GM12878 (cell line): ENCODE measurements around the gene MFSD12. TPM values are rescaled to one million over a fixed set of nuclear protein-coding genes. Genes with fewer than 3 reads are reported as not detected.

ENCODE experiments used
- ATAC-seq: fragments of 200-7000 bp; cut with Tn5 transposase; 3 replicates; pipeline ENCODE4 v1.9.1; 2020; ENCODE audit warnings: mild to moderate bottlenecking, moderate library complexity
- BruUV-seq: library from RNA; stranded (reverse); fragments of 400-500 nt; replicated peaks from 2 replicates; lab custom pipeline; 2021; lab: Mats Ljungman, UMichigan
- CTCF ChIA-PET: fragments of 300-600 bp; sonication (Branson Sonifier 250); formaldehyde crosslinking; extraction: SDS; loops from one replicate; lab custom pipeline; 2021; ENCODE audit warnings: inconsistent platforms; lab: Yijun Ruan, JAX
- POLR2A ChIA-PET: fragments of 350-600 bp; formaldehyde crosslinking; extraction: SDS; loops from one replicate; lab custom pipeline; 2021; ENCODE audit warnings: inconsistent platforms; lab: Charles Lee
- RAD21 ChIA-PET: fragments of 300-600 bp; sonication (Branson Sonifier 250); formaldehyde crosslinking; loops from one replicate; lab custom pipeline; 2023; ENCODE audit warnings: antibody characterized with exemption; ENCODE audit not compliant: unreplicated experiment; lab: Charles Lee
- SMC1A ChIA-PET: fragments of 300-600 bp; sonication (Branson Sonifier 250); formaldehyde crosslinking; loops from one replicate; lab custom pipeline; 2023; ENCODE audit not compliant: unreplicated experiment, uncharacterized antibody; lab: Charles Lee
- DNase-seq: peaks from one replicate; pipeline ENCODE4 v3.0.0-alpha.2; 2011; ENCODE audit warnings: low read depth, low spot score
- FAIRE-seq: peaks from 3 replicates; lab custom pipeline; 2011; peaks lifted over from hg19 to GRCh38; lab: Jason Lieb, UNC
- H2AFZ ChIP-seq: 2 replicates; pipeline ENCODE4 v1.6.0; 2011; ENCODE audit warnings: low read depth, low read length, control low read depth; ENCODE audit not compliant: control insufficient read depth
- H3K27ac ChIP-seq: 2 replicates; pipeline ENCODE4 v1.5.1; 2011; ENCODE audit warnings: control low read depth; ENCODE audit not compliant: control insufficient read depth, insufficient read depth
- H3K27me3 ChIP-seq, 2 experiments: replicated peaks in 1 of 2; 2 replicates each; pipeline versions ENCODE4 v1.6.0 to v1.6.1; 2011; ENCODE audit warnings: low read length in 1 of 2; ENCODE audit not compliant: control insufficient read depth in 2 of 2, insufficient read depth in 2 of 2
- H3K36me3 ChIP-seq, 2 experiments: 2 replicates each; pipeline ENCODE4 v1.5.1; 2011; ENCODE audit warnings: low read length in 1 of 2; ENCODE audit not compliant: control insufficient read depth in 2 of 2, insufficient read depth in 2 of 2
- H3K4me1 ChIP-seq: 2 replicates; pipeline ENCODE4 v1.6.1; 2011; ENCODE audit warnings: mild to moderate bottlenecking, low read length, moderate library complexity, mixed read lengths; ENCODE audit not compliant: control insufficient read depth, insufficient read depth
- H3K4me2 ChIP-seq: 2 replicates; pipeline ENCODE4 v1.6.0; 2011; ENCODE audit warnings: control low read depth; ENCODE audit not compliant: control insufficient read depth, insufficient read depth
- H3K4me3 ChIP-seq: fragments of 200-600 bp; sonication (generic); 2 replicates; pipeline ENCODE4 v1.5.1; 2016
- H3K79me2 ChIP-seq: 2 replicates; pipeline ENCODE4 v1.6.0; 2011; ENCODE audit warnings: low read length; ENCODE audit not compliant: control insufficient read depth, insufficient read depth
- H3K9ac ChIP-seq: 2 replicates; pipeline ENCODE4 v1.8.0; 2011; ENCODE audit warnings: low read length, control low read depth, mixed read lengths; ENCODE audit not compliant: control insufficient read depth, insufficient read depth
- H3K9me3 ChIP-seq: replicated peaks from 3 replicates; pipeline ENCODE4 v1.5.1; 2011; ENCODE audit warnings: mild to moderate bottlenecking, low read length; ENCODE audit not compliant: control insufficient read depth, insufficient read depth
- H4K20me1 ChIP-seq: 2 replicates; pipeline ENCODE4 v1.6.0; 2011; ENCODE audit not compliant: control insufficient read depth, insufficient read depth
- BMI1 ChIP-seq: fragments of 450-650 bp; IDR thresholded peaks from 2 replicates; pipeline ENCODE4 v1.6.1; 2016; ENCODE audit warnings: mild to moderate bottlenecking, moderate library complexity, borderline replicate concordance
- CREB1 ChIP-seq: IDR thresholded peaks from 2 replicates; pipeline ENCODE4 v1.6.1; 2012; ENCODE audit warnings: low read depth, mild to moderate bottlenecking, inconsistent platforms
- CTCF ChIP-seq, 3 experiments: IDR thresholded peaks in 2 of 3; conservative IDR thresholded peaks in 1 of 3; 2 replicates each; pipeline ENCODE4 v1.5.1; 2011; ENCODE audit warnings: low read depth in 3 of 3, low read length in 3 of 3, mild to moderate bottlenecking in 3 of 3, control low read depth in 2 of 3, moderate library complexity in 2 of 3, inconsistent platforms in 1 of 3, mixed read lengths in 1 of 3; ENCODE audit not compliant: control insufficient read depth in 2 of 3, insufficient read depth in 1 of 3; ENCODE audit errors: extremely low read depth in 1 of 3
- HDAC2 ChIP-seq: fragments of 200-600 bp; sonication (generic); IDR thresholded peaks from 2 replicates; pipeline ENCODE4 v1.6.1; 2017
- KDM1A ChIP-seq: fragments of 200-600 bp; sonication (generic); IDR thresholded peaks from 2 replicates; pipeline ENCODE4 v1.6.1; 2016; ENCODE audit warnings: borderline replicate concordance
- MLLT1 ChIP-seq: fragments of 450-650 bp; IDR thresholded peaks from 2 replicates; pipeline ENCODE4 v1.6.1; 2016; ENCODE audit warnings: mild to moderate bottlenecking
- MTA2 ChIP-seq: fragments of 450-650 bp; IDR thresholded peaks from 2 replicates; pipeline ENCODE4 v1.6.1; 2016; ENCODE audit warnings: low read depth, mild to moderate bottlenecking, moderate library complexity
- NFXL1 ChIP-seq: fragments of 450-650 bp; IDR thresholded peaks from 2 replicates; pipeline ENCODE4 v1.6.1; 2017; ENCODE audit warnings: antibody characterized with exemption, mild to moderate bottlenecking, borderline replicate concordance
- NR2C1 ChIP-seq: fragments of 450-650 bp; IDR thresholded peaks from 2 replicates; pipeline ENCODE4 v1.6.1; 2017; ENCODE audit warnings: antibody characterized with exemption, mild to moderate bottlenecking, moderate library complexity
- NR2C2 ChIP-seq: IDR thresholded peaks from 2 replicates; pipeline ENCODE4 v1.6.1; 2011; ENCODE audit warnings: borderline replicate concordance, low read depth; ENCODE audit not compliant: control insufficient read depth, insufficient read length
- NR2F1 ChIP-seq: fragments of 450-650 bp; conservative IDR thresholded peaks from 2 replicates; pipeline ENCODE4 v1.6.1; 2017; ENCODE audit warnings: mild to moderate bottlenecking
- POLR2A ChIP-seq: IDR thresholded peaks from 2 replicates; pipeline ENCODE4 v1.6.1; 2011; ENCODE audit warnings: low read depth, mild to moderate bottlenecking, low read length
- RFX5 ChIP-seq: IDR thresholded peaks from 2 replicates; pipeline ENCODE4 v1.6.1; 2011; ENCODE audit warnings: low read depth, low read length, improper control_type of control experiment
- SMARCA5 ChIP-seq: fragments of 450-650 bp; IDR thresholded peaks from 2 replicates; pipeline ENCODE4 v1.6.1; 2017; ENCODE audit warnings: mild to moderate bottlenecking
- SMC3 ChIP-seq: IDR thresholded peaks from 2 replicates; pipeline ENCODE4 v1.6.1; 2011; ENCODE audit warnings: low read length, improper control_type of control experiment, borderline replicate concordance
- SRF ChIP-seq, 2 experiments: IDR thresholded peaks; 2 replicates each; pipeline ENCODE4 v1.6.1; 2011; ENCODE audit warnings: low read depth in 2 of 2, low read length in 2 of 2, mild to moderate bottlenecking in 1 of 2, moderate library complexity in 1 of 2
- USF2 ChIP-seq: IDR thresholded peaks from 2 replicates; pipeline ENCODE4 v1.6.1; 2011; ENCODE audit warnings: low read depth, low read length, improper control_type of control experiment, borderline replicate concordance
- ZBED1 ChIP-seq: IDR thresholded peaks from 2 replicates; pipeline ENCODE4 v1.6.1; 2016; ENCODE audit warnings: borderline replicate concordance
- ZNF207 ChIP-seq: fragments of 450-650 bp; IDR thresholded peaks from 2 replicates; pipeline ENCODE4 v1.6.1; 2014; ENCODE audit warnings: antibody characterized with exemption, mild to moderate bottlenecking, borderline replicate concordance
- ZNF217 ChIP-seq: fragments of 450-650 bp; IDR thresholded peaks from 2 replicates; pipeline ENCODE4 v1.6.1; 2017; ENCODE audit warnings: antibody characterized with exemption, mild to moderate bottlenecking
- ZSCAN29 ChIP-seq: fragments of 450-650 bp; IDR thresholded peaks from 2 replicates; pipeline ENCODE4 v1.6.1; 2017; ENCODE audit warnings: mild to moderate bottlenecking, moderate library complexity
- WGBS: methylation state at CpG from one replicate; pipeline ENCODE4 v1.1.6; 2016; ENCODE audit warnings: low lambda C conversion rate; ENCODE audit not compliant: insufficient replicate concordance, insufficient coverage; ENCODE audit errors: missing lambda C conversion rate; 5-methylcytosine and 5-hydroxymethylcytosine counted together
- in situ Hi-C: fragments of 300-500 bp; cut with MboI; formaldehyde crosslinking; loops from 9 replicates; pipeline ENCODE4 v1.14.3; 2018; ENCODE audit warnings: mixed read lengths
- intact Hi-C: fragments of 100-400 bp; cut with micrococcal nuclease; formaldehyde crosslinking; loops from one replicate; pipeline ENCODE4 v1.14.2; 2022; ENCODE audit not compliant: unreplicated experiment
- polyA plus RNA-seq, 11 experiments: library from polyadenylated mRNA; depleted of rRNA in 4 of 11; unstranded in 6 of 11; stranded (reverse) in 5 of 11; fragments of >200 nt; fragmentation: Nextera tagmentation in 4 of 11; fragmentation: Illumina TruSeq in 1 of 11; extraction: Ambion mirVana in 4 of 11; extraction: Trizol in 1 of 11; gene quantifications; 1 replicate in 1 of 11; 2 replicates in 10 of 11; pipeline versions ENCODE4 v1.2.1 to v1.2.3, GENCODE V29; 2011 to 2016; ENCODE audit warnings: inconsistent platforms in 2 of 11, missing spikeins in 2 of 11, low read depth in 1 of 11
- total RNA-seq, 4 experiments: library from RNA; depleted of rRNA in 3 of 4; stranded (reverse); fragments of >200 nt in 3 of 4; fragmentation: Illumina TruSeq in 1 of 4; extraction: Trizol in 1 of 4; gene quantifications; 2 replicates each; pipeline versions ENCODE4 v1.2.1 to v1.2.3, GENCODE V29; 2013 to 2021

The MFSD12 gene
- total and polyA plus RNA-seq, 10 of the 15 experiments (the other 5 are each of a cell fraction or from before 2014, with no cell fraction given), result 0.58 to 65.9 (median 16.8) TPM

GRCh38 chr19:3547301-3547731 lies 10.1 kb downstream of the MFSD12 start:
- in situ Hi-C loops, result no loop called here
- peak; percentile 30 to 71 (median 63) for TF ChIP-seq CTCF (IDR thresholded peaks at IDR 0.05 in 2 of 3, conservative IDR thresholded peaks at IDR 0.05 in 1 of 3; ENCODE audit: control insufficient read depth in 2 of 3, extremely low read depth in 1 of 3, insufficient read depth in 1 of 3, low read depth in 3 of 3, low read length in 3 of 3)
- no peak for TF ChIP-seq NFXL1
- no peak for TF ChIP-seq NR2C2
- TF ChIP-seq USF2, result no peak
- no peak for TF ChIP-seq MLLT1
- no peak for TF ChIP-seq BMI1
- no peak; the same call in 1 of the 2 replicates for TF ChIP-seq NR2F1
- peak; percentile 31; the same call in 1 of the 2 replicates for TF ChIP-seq POLR2A
- no peak for TF ChIP-seq CREB1
- no peak for TF ChIP-seq RFX5
- TF ChIP-seq NR2C1, result no peak
- TF ChIP-seq ZNF207, result no peak
- TF ChIP-seq SMC3, result 0 out of 2 replicates have a peak, but pooled peaks have one; percentile 5
- no peak for TF ChIP-seq ZSCAN29
- TF ChIP-seq KDM1A, result no peak
- TF ChIP-seq ZBED1, result no peak
- peak; percentile 68 for TF ChIP-seq SMARCA5
- no peak for TF ChIP-seq MTA2
- TF ChIP-seq ZNF217, result no peak
- TF ChIP-seq SRF (IDR thresholded peaks at IDR 0.05; ENCODE audit: low read depth in 2 of 2, low read length in 2 of 2), result no peak
- TF ChIP-seq HDAC2, result no peak

More at GRCh38 chr19:3547301-3547731, 10.1 kb downstream of the MFSD12 start:
- POLR2A ChIA-PET, result no interaction called here
- no TSS peak for BruUV-seq
- intact Hi-C loops, result loop anchor here (5.0 kb wide), 1 partner anchor 160 kb away; the partner anchor contains the start of gene TJP3
- Histone ChIP-seq H3K4me3 (no peak overlapping the region), H3K4me1 (no peaks in the 10 kb centered on the region; the same call in 1 of the 2 replicates), H4K20me1 (no peaks in the 10 kb centered on the region), H3K9me3 (no peaks in the 10 kb centered on the region), H3K4me2 (no peak overlapping the region), H3K27ac (no peak overlapping the region), H3K36me3 (peaks cover 2 to 9% of the 10 kb centered on the region in 2 experiments; a peak in 3 of 4 replicates), H2AFZ (no peak overlapping the region), H3K9ac (no peak overlapping the region), H3K27me3 (no peaks in the 10 kb centered on the region), H3K79me2 (no peaks in the 10 kb centered on the region; the same call in 1 of the 2 replicates)
- CTCF ChIA-PET, result interaction anchor here (1.0 to 1.6 kb wide), 3 partner anchors 9 to 70 kb away, joined by 3 to 4 read pairs (median 3); partner anchors contain the start of gene TEKTIP1
- SMC1A ChIA-PET, result no interaction called here
- RAD21 ChIA-PET, result no interaction called here
- peak; percentile 43 for ATAC-seq
- no peak for DNase-seq
- 80% methylated on average over 15 of the region's 15 CpGs for WGBS
- FAIRE-seq, result no peak
